ENCODE measurements around the gene RYR1. TPM values are rescaled to one million over a fixed set of nuclear protein-coding genes. Genes with fewer than 3 reads are reported as not detected.
A peak's percentile ranks its signal among the peaks of the same experiment; 100 is the strongest.

Gene RYR1
- total RNA-seq, 1 donor from 2014 or later: 14.4 TPM

GRCh38 chr19:38444026-38444425 lies 10.5 kb downstream of the RYR1 start:
- intact Hi-C loops (cut with DNase I): no loop called here
- ATAC-seq (no peak), DNase-seq (ENCODE audit: low spot score) (no peak)

- no peak for ATAC-seq
- DNase-seq (ENCODE audit: low spot score): no peak
- intact Hi-C loops (cut with DNase I): no loop called here
These were observed 11.9 kb downstream of the RYR1 start for GRCh38 chr19:38445362-38445761.

- intact Hi-C loops (cut with DNase I): no loop called here
- DNase-seq (ENCODE audit: low spot score): no peak
- no peak for ATAC-seq
These were observed 14.7 kb downstream of the RYR1 start for GRCh38 chr19:38448225-38448624.

GRCh38 chr19:38449518-38449917 lies 16.0 kb downstream of the RYR1 start:
- ATAC-seq (no peak), DNase-seq (ENCODE audit: low spot score) (no peak)
- intact Hi-C loops (cut with DNase I): no loop called here

DNA sequence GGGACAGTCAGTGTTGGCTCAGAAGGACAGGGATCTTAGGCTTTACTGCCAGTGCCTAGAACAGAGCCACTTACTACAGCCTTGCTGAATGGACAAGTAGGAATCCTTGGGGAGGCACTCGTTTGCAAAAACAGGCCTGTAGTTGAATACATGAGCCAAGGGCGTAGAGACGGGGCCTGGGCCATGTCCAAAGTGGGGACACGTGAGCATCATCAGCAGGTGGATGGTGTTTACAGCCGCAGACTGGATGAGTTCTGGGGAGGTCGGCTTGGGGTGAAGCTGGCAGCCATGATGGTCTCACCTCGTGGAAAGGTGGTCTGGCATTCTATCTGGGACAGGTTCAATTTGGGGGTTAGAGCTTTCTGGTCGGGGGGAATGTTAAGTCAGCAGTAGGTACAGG lies 17.5 kb downstream of the RYR1 start:
- ATAC-seq (no peak), DNase-seq (ENCODE audit: low spot score) (no peak)
- intact Hi-C loops (cut with DNase I): no loop called here

- DNase-seq (ENCODE audit: low spot score) (no peak), ATAC-seq (no peak)
- intact Hi-C loops (cut with DNase I): no loop called here
These were observed 18.1 kb downstream of the RYR1 start for GRCh38 chr19:38451629-38452028.

DNA sequence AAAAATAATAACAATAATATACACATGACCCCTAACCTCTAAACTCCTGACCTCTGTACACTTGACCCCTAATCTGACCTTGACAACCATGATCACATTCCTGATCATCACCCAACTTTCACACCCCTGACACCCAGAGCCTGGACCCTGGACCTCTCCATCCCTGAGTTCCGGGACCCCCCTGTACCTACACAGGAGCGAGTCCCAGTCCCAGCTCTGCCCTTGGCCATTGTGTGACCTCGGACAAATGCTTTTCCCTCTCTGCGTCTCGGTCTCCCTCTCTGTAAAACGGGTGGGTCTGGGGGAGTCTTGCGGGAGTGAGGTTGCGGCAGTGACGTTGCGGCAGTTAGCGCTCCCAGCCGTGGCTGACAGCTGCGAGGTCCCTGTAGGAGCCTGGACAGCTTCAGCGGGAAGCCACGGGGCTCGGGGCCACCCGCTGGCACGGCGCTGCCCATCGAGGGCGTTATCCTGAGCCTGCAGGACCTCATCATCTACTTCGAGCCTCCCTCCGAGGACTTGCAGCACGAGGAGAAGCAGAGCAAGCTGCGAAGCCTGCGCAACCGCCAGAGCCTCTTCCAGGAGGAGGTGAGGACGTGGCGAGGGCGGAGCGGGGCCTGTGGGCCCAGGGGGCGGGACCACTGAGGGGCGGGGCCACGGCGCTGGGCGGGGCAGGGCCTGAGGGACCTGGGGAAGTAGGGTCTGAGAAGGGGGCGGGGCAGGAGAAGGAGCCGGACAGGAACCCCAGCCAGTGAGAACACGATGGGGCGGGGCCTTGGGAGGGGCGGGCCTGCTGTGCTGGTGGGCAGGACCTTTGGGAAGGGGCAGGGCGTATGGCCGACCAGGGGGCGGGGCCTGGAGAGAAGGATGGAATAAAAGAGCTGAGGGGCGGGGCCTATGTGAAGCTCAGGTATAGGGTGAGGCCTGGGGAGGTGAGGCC lies 19.2 kb downstream of the RYR1 start:
- no peak for DNase-seq (ENCODE audit: low spot score)
- intact Hi-C loops (cut with DNase I): no loop called here
- peak; percentile 20 for ATAC-seq

DNA sequence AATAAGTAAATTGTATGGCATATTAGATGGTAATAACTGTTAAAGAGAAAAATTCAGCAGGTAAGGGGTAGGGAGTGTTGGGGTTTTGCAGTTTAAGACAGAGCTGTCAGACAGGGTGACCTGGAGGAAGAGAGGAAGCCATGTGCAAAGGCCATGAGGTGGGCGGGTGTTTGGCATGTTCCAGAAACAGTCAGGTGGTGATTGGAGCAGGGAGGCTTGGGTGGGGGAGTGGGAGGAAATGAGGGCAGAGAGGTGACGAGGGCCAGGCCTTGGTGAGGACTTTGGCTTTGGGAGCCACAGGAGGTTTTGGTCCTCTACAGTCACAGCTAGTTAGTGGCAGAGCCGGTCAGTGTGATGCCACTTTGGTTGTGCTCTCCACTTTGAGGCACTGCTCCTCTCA lies 20.1 kb downstream of the RYR1 start:
- no peak for ATAC-seq
- DNase-seq (ENCODE audit: low spot score): no peak
- intact Hi-C loops (cut with DNase I): no loop called here

DNA sequence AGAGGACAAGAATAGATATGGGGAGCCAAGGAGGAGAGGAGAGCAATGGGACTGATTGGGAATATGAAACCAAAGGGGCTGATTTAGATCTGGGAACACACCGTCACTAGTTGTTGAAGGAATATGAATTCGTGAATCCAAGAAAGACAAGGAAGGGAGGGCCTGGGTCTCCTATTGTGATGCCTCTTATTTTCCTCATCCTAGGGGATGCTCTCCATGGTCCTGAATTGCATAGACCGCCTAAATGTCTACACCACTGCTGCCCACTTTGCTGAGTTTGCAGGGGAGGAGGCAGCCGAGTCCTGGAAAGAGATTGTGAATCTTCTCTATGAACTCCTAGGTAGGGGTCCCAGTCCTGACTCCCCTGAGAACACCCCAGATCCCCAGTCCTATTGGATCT lies 21.5 kb downstream of the RYR1 start:
- intact Hi-C loops (cut with DNase I): no loop called here
- no peak for DNase-seq (ENCODE audit: low spot score)
- no peak for ATAC-seq

DNA sequence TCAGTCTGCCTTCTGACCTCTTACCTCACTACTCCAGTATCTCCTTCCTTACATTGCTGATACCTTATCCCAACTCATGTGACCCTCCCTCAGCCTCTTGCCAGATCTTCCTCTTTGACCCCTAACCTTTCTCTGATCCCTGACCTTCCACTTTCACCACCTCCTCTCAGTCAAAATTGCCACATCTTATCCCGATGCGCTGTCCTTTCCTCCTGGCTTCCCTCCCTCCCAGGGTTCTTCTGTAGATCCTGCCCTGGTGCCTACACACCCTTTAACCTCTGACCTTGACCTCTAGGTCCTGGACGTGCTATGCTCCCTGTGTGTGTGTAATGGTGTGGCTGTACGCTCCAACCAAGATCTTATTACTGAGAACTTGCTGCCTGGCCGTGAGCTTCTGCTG lies 23.7 kb downstream of the RYR1 start:
- no peak for ATAC-seq
- no peak for DNase-seq (ENCODE audit: low spot score)
- intact Hi-C loops (cut with DNase I): no loop called here

DNA sequence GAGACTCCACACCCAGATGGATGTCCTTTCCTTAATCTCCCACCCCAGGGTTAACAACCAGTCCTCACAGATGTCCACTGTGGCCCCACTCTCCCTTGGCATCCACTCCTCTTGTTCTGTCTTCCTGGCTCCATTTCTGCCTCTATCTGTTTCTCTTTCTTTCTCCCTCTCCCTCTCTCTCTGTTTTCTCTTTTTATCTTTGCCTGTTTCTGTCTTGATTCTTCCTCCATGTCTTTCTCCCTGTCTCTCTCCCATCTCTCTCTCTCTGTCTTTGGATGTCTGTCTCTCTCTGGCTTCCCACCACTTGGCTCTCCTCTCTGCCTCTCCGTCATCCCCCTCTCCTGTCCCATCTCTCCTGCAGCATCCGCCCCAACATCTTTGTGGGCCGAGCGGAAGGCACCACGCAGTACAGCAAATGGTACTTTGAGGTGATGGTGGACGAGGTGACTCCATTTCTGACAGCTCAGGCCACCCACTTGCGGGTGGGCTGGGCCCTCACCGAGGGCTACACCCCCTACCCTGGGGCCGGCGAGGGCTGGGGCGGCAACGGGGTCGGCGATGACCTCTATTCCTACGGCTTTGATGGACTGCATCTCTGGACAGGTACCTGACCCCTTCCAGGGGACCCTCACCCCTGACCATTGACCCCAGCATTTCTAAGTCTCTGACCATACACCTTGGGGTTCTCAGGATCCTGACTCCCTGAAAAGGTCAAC lies 24.4 kb downstream of the RYR1 start:
- DNase-seq (ENCODE audit: low spot score) (no peak), ATAC-seq (no peak)
- intact Hi-C loops (cut with DNase I): no loop called here

DNA sequence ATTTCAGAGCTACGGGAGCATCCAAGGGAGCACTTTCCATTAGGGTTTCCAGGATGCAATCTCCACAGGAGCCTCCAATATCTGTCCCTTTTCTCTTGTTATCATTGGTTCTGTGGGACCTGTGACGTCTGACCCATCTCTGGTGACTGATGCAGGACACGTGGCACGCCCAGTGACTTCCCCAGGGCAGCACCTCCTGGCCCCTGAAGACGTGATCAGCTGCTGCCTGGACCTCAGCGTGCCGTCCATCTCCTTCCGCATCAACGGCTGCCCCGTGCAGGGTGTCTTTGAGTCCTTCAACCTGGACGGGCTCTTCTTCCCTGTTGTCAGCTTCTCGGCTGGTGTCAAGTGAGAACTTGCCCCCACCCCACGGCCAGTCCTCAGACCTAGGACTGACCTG lies 25.5 kb downstream of the RYR1 start:
- DNase-seq (ENCODE audit: low spot score): no peak
- intact Hi-C loops (cut with DNase I): no loop called here
- ATAC-seq: no peak

DNA sequence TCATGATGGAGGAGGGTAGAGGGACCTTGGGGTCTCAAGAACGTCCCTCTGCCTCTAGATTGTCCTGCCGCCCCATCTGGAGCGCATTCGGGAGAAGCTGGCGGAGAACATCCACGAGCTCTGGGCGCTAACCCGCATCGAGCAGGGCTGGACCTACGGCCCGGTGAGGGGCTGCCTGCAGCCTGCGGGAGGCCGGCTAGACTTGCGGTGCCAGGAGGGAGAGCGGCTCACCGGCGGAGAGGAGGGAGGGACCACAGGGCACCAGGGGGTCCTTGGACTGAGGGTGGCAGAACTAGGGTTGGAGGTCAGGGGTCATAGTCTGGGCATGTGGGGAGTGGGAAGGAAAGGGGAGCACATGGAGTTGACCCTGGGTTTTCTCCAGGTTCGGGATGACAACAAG lies 29.9 kb downstream of the RYR1 start:
- DNase-seq (ENCODE audit: low spot score) (no peak), ATAC-seq (no peak)
- intact Hi-C loops (cut with DNase I): no loop called here

DNA sequence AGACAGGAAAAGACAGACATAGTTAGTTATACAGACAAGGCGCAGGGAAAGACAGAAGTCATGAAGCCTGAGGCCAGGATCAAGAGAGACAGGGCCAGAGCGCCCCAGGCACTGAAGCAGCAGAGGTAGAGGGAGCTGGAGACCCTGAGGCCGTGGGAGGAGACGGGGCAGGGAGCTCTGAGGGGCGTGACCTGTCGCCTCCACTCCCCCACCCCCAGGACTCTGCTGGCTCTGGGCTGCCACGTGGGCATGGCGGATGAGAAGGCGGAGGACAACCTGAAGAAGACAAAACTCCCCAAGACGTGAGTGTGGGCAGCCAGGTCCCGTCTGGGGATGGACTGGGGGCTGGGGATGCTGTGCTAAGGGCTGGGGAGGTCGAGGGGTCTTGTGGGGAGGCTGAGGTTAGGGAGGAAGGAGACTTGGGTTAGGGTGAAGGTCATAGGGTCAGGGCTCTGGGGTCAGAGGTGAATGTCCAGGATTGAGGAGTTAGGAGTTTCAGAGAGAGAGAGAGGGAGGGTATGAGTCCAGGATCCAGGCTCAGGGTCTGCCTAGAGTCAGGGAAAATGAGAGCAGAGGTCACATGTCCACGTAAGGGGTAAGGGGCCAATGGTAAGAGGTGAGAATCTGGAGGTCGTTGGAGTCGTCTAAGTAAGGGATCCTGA lies 31.1 kb downstream of the RYR1 start:
- intact Hi-C loops (cut with DNase I): no loop called here
- DNase-seq (ENCODE audit: low spot score) (no peak), ATAC-seq (no peak)

DNA sequence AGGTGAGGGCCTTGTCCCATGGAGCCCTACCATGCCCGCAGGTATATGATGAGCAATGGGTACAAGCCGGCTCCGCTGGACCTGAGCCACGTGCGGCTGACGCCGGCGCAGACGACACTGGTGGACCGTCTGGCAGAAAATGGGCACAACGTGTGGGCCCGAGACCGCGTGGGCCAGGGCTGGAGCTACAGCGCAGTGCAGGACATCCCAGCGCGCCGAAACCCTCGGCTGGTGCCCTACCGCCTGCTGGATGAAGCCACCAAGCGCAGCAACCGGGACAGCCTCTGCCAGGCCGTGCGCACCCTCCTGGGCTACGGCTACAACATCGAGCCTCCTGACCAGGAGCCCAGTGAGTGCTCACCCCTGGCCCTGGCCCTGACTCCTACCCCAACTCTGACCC lies 32.6 kb downstream of the RYR1 start:
- intact Hi-C loops (cut with DNase I): no loop called here
- DNase-seq (ENCODE audit: low spot score): no peak
- no peak for ATAC-seq

- ATAC-seq: no peak
- DNase-seq (ENCODE audit: low spot score): no peak
- intact Hi-C loops (cut with DNase I): no loop called here
These were observed 34.3 kb downstream of the RYR1 start for GRCh38 chr19:38467541-38468525.

DNA sequence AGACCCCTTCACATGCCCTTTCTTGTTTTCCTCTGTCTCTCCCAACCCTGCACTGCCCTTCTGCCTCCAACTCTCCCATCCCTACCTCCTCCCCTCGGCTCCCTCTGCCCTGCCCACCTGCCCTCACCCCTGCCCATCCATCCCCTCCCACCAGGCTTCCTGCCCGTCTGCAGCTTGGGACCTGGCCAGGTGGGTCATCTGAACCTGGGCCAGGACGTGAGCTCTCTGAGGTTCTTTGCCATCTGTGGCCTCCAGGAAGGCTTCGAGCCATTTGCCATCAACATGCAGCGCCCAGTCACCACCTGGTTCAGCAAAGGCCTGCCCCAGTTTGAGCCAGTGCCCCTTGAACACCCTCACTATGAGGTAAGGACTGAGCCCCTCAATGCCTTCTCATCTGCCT lies 35.7 kb downstream of the RYR1 start:
- intact Hi-C loops (cut with DNase I): no loop called here
- ATAC-seq: no peak

GRCh38 chr19:38470788-38471480 lies 37.4 kb downstream of the RYR1 start:
- no peak for ATAC-seq
- no peak for DNase-seq (ENCODE audit: low spot score)
- intact Hi-C loops (cut with DNase I): no loop called here

More for the DNA sequence above, 35.7 kb downstream of the RYR1 start:
- DNase-seq (ENCODE audit: low spot score): no peak

Measured in sciatic nerve (tissue), 2 donors.